Esophagus squamous epithelium (tissue), 4 donors: ENCODE measurements around the gene METAP1.

Experiments
- POLR2A ChIP-seq, 4 donors: fragments of 450-650 bp; IDR thresholded peaks; one replicate each; pipeline ENCODE4 v1.6.1; 2017; ENCODE audit warnings: antibody characterized with exemption in 4 of 4, mild to moderate bottlenecking in 4 of 4, moderate library complexity in 3 of 4
- TF ChIP-seq, protein P1 (sequence below), 6 experiments: fragments of 450-650 bp in 4 of 6; fragments of 200-600 bp in 2 of 6; sonication (generic) in 2 of 6; IDR thresholded peaks; one replicate each; pipeline ENCODE4 v1.5.1; 2016 to 2019; ENCODE audit warnings: antibody characterized with exemption in 6 of 6, mild to moderate bottlenecking in 4 of 6, moderate library complexity in 4 of 6

DNA sequence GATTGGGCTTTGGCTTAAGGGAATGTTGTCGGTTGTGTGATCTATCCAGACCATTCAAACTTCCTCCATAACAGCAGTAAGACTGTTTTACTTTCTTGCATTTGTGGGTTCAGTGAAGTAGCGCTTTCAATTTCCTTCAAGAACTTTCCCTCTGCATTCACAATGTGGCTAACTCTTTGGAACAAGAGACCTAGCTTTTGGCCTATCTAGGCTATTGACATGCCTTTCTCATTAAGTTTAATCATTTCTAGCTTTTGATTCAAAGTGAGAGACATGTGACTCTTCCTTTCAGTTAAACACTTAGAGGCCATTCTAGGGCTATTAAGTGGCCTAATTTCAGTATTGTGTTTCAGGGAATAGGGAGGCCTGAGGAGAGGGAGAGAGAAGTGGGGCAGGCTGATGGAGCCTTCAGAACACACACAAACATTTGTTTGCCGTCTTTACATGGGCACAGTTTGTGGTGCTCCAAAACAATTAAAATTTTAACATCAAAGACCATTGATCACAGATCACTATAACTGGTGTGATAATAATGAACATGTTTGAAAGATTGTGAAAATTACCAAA, 59.0 kb downstream of the METAP1 start:
- TF ChIP-seq, protein P1, sequence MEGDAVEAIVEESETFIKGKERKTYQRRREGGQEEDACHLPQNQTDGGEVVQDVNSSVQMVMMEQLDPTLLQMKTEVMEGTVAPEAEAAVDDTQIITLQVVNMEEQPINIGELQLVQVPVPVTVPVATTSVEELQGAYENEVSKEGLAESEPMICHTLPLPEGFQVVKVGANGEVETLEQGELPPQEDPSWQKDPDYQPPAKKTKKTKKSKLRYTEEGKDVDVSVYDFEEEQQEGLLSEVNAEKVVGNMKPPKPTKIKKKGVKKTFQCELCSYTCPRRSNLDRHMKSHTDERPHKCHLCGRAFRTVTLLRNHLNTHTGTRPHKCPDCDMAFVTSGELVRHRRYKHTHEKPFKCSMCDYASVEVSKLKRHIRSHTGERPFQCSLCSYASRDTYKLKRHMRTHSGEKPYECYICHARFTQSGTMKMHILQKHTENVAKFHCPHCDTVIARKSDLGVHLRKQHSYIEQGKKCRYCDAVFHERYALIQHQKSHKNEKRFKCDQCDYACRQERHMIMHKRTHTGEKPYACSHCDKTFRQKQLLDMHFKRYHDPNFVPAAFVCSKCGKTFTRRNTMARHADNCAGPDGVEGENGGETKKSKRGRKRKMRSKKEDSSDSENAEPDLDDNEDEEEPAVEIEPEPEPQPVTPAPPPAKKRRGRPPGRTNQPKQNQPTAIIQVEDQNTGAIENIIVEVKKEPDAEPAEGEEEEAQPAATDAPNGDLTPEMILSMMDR (IDR thresholded peaks at IDR 0.05) = no peak
- no peak for TF ChIP-seq POLR2A (IDR thresholded peaks at IDR 0.05)
